ENCODE measurements around the gene SRR. TPM values are rescaled to one million over a fixed set of nuclear protein-coding genes. Genes with fewer than 3 reads are reported as not detected.

The SRR gene
- polyA plus RNA-seq, 3 donors, result 17.1 to 23.0 (median 22.9) TPM

- DNase-seq (ENCODE audit: extremely low read depth in 1 of 11, low read depth in 9 of 11, low spot score in 4 of 11), result no peak
These were observed 59.6 kb downstream of the SRR start for GRCh38 chr17:2363318-2363717.

GRCh38 chr17:2363851-2364762 lies 60.4 kb downstream of the SRR start:
- DNase-seq (ENCODE audit: extremely low read depth in 1 of 11, low read depth in 9 of 11, low spot score in 4 of 11), result no peak

- DNase-seq (ENCODE audit: extremely low read depth in 1 of 11, low read depth in 9 of 11, low spot score in 4 of 11), result no peak
These were observed 61.0 kb downstream of the SRR start for GRCh38 chr17:2364763-2365116.

GRCh38 chr17:2365132-2365531 lies 61.4 kb downstream of the SRR start:
- DNase-seq (ENCODE audit: extremely low read depth in 1 of 11, low read depth in 9 of 11, low spot score in 4 of 11), result no peak

- no peak for DNase-seq (ENCODE audit: extremely low read depth in 1 of 11, low read depth in 9 of 11, low spot score in 4 of 11)
These were observed 63.2 kb downstream of the SRR start for GRCh38 chr17:2366747-2367494.

- DNase-seq (ENCODE audit: extremely low read depth in 1 of 11, low read depth in 9 of 11, low spot score in 4 of 11), result no peak
These were observed 64.6 kb downstream of the SRR start for GRCh38 chr17:2368359-2368758.

- DNase-seq (ENCODE audit: extremely low read depth in 1 of 11, low read depth in 9 of 11, low spot score in 4 of 11), result no peak
These were observed 65.3 kb downstream of the SRR start for GRCh38 chr17:2369039-2369438.

- no peak for DNase-seq (ENCODE audit: extremely low read depth in 1 of 11, low read depth in 9 of 11, low spot score in 4 of 11)
These were observed 65.9 kb downstream of the SRR start for GRCh38 chr17:2369551-2370210.

- DNase-seq (ENCODE audit: extremely low read depth in 1 of 11, low read depth in 9 of 11, low spot score in 4 of 11), result no peak
These were observed 66.5 kb downstream of the SRR start for GRCh38 chr17:2370211-2370589.

GRCh38 chr17:2371183-2372130 lies 67.7 kb downstream of the SRR start:
- no peak for DNase-seq (ENCODE audit: extremely low read depth in 1 of 11, low read depth in 9 of 11, low spot score in 4 of 11)

- DNase-seq (ENCODE audit: extremely low read depth in 1 of 11, low read depth in 9 of 11, low spot score in 4 of 11), result no peak
These were observed 68.4 kb downstream of the SRR start for GRCh38 chr17:2372180-2372579.

- DNase-seq (ENCODE audit: extremely low read depth in 1 of 11, low read depth in 9 of 11, low spot score in 4 of 11), result no peak
These were observed 68.9 kb downstream of the SRR start for GRCh38 chr17:2372681-2373080.

GRCh38 chr17:2373179-2373578 lies 69.4 kb downstream of the SRR start:
- no peak for DNase-seq (ENCODE audit: extremely low read depth in 1 of 11, low read depth in 9 of 11, low spot score in 4 of 11)

Other genes with a start within 250 kb of the SRR start
- gene HIC1, start 248.8 kb upstream of the SRR start, polyA plus RNA-seq (ENCODE audit: insufficient read length in 3 of 3), result 10 to 100 TPM; 13.5 to 31.6 (median 23.6) TPM
- 10 to 100 TPM; 27.1 to 32.1 (median 28.0) TPM for gene SMG6, start 165 bp upstream of the SRR start, polyA plus RNA-seq (ENCODE audit: insufficient read length in 3 of 3)
- gene TSR1, start 32.5 kb downstream of the SRR start, polyA plus RNA-seq (ENCODE audit: insufficient read length in 3 of 3), result 10 to 100 TPM; 38.7 to 41.4 (median 40.6) TPM
- gene SGSM2, start 33.6 kb downstream of the SRR start, polyA plus RNA-seq (ENCODE audit: insufficient read length in 3 of 3), result 10 to 100 TPM; 61.6 to 79.9 (median 74.7) TPM
- 10 to 100 TPM; 13.0 to 28.1 (median 18.5) TPM for gene MNT, start 97.1 kb downstream of the SRR start, polyA plus RNA-seq (ENCODE audit: insufficient read length in 3 of 3)
- 10 to 100 TPM; 33.8 to 38.2 (median 35.3) TPM for gene METTL16, start 207.9 kb downstream of the SRR start, polyA plus RNA-seq (ENCODE audit: insufficient read length in 3 of 3)